HT-29 (cell line): ENCODE results near the gene ZNF765. TPM values are rescaled to one million over a fixed set of nuclear protein-coding genes. Genes with fewer than 3 reads are reported as not detected.

Source experiments
- small RNA-seq: library from RNA; depleted of rRNA; stranded (forward); fragments of <200 nt; gene quantifications from one replicate; pipeline ENCODE3, GENCODE V24; 2014
- total RNA-seq: library from RNA; depleted of rRNA; stranded (reverse); fragments of >200 nt; shearing (Covaris generic); gene quantifications from 2 replicates; pipeline ENCODE4 v1.2.3, GENCODE V29; 2014; rRNA removed

Gene ZNF765
- total RNA-seq, 1 experiment from 2014 or later, result 6.2 TPM

Small RNAs within 50 kb of the gene (small RNA-seq; reads per million reads assigned to genes)
- not detected for gene RPL39P36

Other genes with a start within 250 kb of the ZNF765 start
- not detected in 2 replicates for gene ZNF347, start 236.1 kb upstream of the ZNF765 start, total RNA-seq
- not detected in 2 replicates for gene ZNF665, start 201.8 kb upstream of the ZNF765 start, total RNA-seq
- not detected in 2 replicates for gene ZNF677, start 140.3 kb upstream of the ZNF765 start, total RNA-seq
- not detected in 2 replicates for gene VN1R2, start 136.9 kb upstream of the ZNF765 start, total RNA-seq
- gene VN1R4, start 127.4 kb upstream of the ZNF765 start, total RNA-seq, result not detected in 2 replicates
- 2.8 and 2.9 TPM in 2 replicates for gene ZNF845, start 61.4 kb upstream of the ZNF765 start, total RNA-seq
- 3.4 and 3.9 TPM in 2 replicates for gene ZNF525, start 29.4 kb upstream of the ZNF765 start, total RNA-seq
- 6.2 and 6.8 TPM in 2 replicates for gene ZNF761, start 36.8 kb downstream of the ZNF765 start, total RNA-seq
- not detected in 2 replicates for gene ZNF813, start 72.6 kb downstream of the ZNF765 start, total RNA-seq
- 3.9 and 4.6 TPM in 2 replicates for gene ZNF331, start 143.0 kb downstream of the ZNF765 start, total RNA-seq
- gene DPRX, start 236.8 kb downstream of the ZNF765 start, total RNA-seq, result not detected in 2 replicates